CD4-positive, alpha-beta T cell treated with Interleukin-4 for 1 hour (primary cell): ENCODE results near the gene NHLRC4.
A peak's percentile ranks its signal among the peaks of the same experiment; 100 is the strongest.
"Not testable (repeated sequence)": the region's sequence is repeated elsewhere in the genome, so short reads cannot be mapped to it uniquely, and the experiment has no call there.

Experiments used
- DNase-seq, 2 donors: peaks; one replicate each; pipeline ENCODE4 v3.0.0-alpha.2; 2020 to 2022

NHLRC4 gene

DNA sequence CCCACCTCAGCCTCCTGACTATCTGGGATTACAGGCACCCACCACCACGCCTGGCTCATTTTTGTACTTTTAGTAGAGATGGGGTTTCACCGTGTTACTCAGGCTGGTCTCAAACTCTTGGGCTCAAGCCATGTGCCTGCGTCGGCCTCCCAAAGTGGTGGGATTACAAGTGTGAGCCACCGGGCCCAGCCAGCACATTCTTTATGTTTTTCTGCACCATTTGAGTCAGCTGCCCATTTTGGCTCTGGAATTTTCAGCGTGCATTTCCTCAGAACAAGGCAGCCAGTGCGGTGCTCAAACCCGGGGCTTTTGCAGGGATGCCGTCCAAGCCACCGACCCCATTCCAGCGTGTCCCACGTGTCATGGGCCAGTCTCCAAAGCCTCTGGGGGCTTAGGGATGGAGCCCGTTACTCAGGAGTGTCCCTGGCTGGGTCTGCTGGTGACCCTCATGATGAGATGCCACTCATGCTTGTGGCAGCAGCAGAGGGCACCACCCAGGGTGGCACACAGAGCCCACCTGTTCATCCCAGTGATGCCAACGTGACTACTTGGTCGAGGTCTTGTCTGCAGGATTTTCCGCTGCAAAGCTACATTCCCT, 19.3 kb downstream of the NHLRC4 start:
- no peak for DNase-seq

DNA sequence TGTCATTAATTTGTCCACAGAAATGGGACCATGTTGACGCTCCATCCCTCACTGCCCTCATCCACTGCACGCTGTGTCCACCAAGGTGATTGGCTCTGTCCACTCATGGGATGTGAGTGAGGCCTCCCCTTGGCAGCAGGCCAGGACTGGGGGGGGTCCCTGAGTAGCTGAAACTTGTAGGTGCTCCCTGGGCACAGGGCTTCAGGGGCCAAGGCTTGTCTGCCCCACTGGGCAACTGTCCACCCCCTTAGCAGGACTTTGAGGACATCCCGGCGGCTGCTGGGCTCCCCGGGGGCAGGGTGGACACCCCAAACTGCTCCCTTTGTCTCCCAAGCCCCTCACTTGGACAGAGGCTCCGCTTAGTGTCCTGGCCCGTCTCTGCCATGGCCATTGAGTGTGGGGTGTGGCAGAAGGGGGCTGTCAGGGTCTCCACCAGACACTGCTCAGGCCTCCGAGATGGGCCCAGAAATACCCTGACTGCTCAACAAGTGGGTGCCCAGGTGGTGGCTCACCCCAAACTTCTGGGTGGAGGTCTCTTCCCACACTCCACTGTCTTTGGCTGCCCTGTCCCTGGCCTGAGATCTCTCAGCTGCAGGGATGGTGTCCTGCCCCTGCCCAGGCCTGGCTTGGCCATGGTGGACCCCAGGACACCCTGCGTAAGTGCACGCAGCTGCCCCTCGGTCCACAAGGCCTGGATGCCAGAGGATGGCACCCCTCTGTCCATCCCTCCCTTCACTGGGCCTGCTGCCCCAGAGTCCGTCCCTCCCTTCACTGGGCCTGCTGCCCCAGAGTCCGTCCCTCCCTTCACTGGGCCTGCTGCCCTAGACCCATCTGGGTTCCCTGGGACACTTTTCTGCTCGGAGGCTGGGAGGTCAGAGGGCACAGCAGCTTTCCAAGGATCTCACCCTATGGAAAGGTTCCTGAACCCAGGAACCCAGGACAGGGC, 20.1 kb downstream of the NHLRC4 start:
- DNase-seq = no peak

DNA sequence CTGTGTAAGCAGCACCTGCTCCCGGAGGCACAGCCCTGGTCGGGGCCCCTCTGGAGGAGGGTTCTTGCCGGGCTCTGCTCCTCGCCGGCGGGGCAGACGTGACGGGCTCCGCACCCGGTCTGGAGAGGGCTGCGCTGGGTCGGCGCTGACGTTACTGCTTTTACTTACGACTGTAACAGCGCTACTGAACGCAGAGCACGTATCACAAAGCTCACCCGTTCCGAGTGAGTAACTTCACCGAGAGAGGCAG, 21.8 kb downstream of the NHLRC4 start:
- DNase-seq = peak; percentile 64 to 72

DNA sequence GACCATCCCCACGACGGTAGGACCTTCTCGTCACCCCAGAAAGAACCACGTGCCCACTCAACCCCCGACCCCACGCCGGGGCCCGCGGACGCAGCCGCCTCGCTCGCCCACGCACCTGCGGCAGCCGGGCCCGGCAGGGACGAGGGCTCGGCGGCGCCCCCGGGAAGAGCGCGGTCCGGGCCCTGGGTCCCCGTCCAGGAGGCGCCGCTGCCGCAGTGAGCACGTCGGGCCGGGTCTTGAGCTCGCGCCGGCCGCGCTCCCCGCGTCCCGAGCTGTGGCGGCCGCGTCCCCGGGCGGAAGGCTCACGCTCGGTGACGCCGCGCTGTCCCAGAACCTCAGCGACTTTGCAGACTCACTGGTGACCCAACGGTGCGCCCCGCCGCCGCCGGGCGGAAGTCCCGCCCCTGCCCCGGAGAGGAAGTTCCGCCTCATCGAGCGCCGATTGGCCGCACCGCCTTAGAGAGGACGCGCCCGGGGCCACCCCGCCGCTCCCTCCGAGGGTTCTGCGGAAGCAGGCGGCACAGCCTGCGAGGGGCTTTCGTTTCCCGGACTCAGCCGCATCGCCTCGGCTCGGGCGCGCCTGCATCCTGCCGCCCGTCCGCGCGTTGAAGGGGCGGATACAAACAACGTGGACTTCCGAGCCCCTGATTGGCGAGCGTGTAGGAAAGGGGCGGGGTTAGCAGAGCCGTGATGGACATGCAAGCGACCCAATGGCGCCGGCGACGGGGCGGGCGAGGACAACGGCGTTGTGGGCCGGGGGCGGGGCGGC, 22.3 kb downstream of the NHLRC4 start:
- DNase-seq = peak; percentile 97 to 98

DNA sequence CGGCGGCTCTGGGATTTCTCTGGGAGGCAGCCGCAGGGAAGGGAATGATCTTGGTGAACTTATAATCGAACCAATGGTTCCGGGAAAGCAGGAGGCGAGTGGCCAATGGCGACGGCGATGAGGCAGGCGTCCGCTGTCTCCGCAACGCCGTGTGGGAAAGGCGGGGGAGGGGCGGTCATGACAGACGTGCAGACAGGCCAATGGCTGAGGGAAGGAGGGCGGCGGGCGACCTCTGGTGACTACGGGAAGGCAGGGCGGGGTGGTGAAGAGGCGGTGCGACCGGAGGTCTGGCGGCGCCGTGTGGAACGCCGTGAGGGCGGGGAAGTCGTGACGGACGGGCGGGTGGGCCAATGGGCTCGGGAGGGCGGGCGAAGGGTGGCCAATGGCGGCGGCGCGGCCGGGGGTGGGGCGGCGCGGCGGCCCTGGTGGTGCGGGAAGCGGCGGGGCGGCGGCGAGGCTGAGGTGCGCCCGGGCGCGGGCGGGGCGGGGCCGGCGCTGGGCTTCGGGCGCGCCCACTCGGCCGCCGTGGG, 22.9 kb downstream of the NHLRC4 start, which contains the start of gene RAB40C:
TSS of gene RAB40C (plus strand) at position 409 of the 530 bp plus-strand sequence. CDS start 226 bp downstream, outside the sequence.
- DNase-seq = peak; percentile 99

DNA sequence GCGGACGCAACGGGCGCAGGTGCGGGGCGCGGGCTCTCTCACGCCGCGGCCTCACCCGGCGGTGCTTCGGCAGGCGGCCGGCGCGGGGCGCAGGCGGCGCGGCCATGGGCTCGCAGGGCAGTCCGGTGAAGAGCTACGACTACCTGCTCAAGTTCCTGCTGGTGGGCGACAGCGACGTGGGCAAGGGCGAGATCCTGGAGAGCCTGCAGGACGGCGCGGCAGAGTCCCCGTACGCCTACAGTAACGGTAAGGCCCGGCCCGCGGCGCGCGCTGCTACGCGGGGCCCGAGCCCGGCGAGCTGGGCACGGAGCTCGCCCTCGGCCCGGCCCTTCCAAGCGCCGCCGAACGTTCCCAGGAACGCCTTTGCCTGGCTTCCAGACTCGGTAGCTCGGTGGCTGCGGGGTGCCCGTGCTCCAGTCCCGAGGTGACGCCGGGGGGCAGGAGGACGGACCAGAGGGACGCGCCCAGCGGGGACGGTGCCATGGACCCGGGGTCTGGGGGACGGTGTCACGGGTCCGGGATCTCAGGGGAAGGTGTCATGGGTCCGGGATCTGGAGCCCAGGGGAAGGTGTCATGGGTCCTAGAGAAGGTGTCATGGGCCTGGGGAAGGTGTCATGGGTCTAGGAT, 23.5 kb downstream of the NHLRC4 start:
- DNase-seq = no peak

DNA sequence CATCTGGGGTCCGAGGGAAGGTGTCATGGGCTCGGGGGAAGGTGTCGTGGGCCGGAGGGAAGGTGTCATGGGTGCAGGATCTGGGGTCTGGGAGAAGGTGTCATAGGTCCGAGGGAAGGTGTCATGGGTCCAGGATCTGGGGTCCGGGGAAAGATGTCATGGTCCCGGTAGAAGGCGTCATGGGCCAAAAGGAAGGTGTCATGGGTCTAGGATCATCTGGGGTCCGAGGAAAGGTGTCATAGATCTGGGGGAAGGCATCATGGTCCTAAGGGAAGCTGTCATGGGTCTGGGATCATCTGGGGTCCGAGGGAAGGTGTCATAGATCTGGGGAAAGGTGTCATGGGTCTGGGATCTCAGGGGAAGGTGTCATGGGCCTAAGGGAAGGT, 24.0 kb downstream of the NHLRC4 start:
- no peak for DNase-seq

DNA sequence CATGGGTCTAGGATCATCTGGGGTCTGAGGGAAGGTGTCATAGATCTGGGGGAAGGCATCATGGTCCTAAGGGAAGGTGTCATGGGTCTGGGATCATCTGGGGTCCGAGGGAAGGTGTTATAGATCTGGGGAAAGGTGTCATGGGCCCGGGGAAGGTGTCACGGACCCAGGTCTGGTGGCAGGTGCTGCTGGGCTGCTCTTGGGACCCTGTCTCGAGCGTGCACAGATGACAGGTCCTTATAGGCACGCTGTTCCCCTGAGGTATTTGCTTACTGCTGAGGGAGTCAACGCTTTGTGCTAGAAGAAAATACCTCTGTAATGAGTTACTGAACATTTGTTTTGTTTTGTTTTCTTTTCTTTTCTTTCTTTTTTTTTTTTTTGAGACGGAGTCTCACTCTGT, 24.4 kb downstream of the NHLRC4 start:
- no peak for DNase-seq

DNA sequence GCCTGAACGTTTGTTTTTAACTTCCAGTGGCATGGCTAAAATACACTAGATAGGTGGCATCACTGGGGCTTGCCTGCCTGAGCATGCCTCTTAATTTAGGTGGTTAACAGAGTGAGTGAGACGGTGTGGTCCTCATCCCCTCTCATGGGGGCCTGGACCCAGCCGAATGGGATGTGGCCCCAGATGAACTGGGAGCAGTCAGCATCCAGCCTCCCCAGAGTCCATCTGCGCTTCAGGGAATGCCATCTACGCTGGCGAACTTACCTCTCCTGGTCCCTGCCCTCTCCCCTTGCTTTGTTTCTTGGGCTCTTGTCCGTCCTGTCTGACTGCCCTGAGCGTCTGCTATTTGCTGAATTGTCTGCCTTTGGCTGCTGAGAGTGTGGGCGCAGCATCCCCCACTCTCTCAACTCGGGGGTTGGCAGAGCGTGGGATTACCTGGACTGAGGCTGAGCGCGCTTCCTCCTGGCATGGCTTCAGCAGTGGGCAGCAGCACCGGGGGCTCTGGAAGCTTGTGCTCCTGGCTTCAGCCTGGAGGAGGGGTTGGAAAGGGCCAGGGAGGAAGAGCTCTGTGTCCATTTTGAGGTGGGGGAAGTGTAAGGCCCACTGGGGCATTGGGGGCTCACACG, 25.2 kb downstream of the NHLRC4 start:
- DNase-seq = no peak

DNA sequence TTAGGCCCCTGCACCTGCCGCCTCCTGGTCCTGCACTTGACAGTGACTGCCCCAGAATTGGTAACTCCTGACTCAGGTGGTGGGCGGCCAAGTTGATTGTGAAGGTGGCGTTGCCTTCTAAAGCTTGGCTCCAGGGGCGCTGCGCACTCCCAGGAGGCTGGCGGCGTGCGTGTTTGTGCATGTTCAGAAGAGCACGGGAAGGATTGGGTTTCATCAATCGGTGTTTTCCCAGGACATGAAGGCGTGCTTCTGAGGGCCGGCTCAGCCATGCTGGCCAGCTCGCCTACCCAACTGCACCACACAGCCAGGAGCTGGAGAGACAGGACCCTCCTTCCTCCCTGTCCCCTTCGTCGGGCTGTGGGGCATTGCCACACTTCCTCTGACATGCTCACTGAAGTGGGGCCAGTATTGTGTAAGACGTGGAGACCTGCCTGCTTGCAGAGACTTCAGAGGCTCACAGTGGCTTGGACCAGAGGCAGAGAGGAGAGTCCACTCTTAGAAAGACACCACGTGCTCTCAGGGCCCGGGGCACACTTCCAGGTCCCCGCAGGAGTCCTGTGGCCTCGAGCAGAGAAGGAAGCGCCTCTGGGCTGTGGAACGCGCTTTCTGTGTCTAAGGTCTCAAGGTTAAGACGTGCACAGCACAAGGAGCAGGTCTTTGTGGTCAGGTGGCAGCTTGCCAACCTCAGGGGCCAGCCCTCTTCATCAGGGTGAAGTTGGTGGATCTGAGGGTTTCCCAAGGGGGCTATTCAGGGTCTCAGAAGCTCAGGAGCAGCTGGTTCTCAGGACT, 25.9 kb downstream of the NHLRC4 start:
- peak in 1 of 2 donors; percentile 42 for DNase-seq

DNA sequence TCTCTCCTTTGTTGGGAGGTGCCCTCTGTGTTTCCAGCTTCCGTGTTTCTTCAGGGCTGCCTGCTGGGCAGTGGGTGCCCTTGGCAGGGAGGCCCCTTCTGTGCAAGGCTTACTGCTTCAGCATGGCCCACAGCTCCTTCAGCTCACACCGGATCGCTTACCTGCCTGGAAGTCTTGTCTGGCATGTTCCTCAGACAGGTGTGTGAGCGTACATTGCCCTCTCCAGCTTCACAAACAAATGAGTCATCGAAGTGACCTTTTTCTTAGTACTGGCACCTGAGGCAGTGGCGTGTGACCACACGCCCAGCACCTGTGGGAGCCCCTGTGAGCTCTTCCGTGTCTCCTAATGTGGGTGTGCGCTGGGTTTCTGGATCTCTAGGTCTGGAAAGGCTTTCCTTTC, 26.6 kb downstream of the NHLRC4 start:
- DNase-seq = no peak

DNA sequence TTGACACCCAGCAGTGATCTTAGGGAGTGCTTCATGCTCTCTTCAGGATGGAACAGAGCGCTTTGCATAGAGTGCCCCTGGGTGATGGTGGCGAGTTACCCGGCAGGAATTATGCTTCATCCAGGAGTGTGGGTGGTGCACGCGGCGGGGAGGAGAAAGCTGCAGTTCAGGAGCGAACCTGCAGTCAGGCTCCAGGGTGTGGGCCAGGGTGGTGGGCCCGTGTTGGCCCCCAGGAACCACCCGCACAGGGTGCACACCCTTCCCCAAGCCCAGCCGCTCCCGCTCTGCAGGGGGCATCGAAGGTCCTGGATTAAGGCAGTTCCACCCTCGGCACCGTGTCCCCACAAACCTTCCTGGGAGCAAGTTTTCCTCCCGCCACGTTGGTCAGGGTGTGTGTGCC, 27.0 kb downstream of the NHLRC4 start:
- DNase-seq = no peak

DNA sequence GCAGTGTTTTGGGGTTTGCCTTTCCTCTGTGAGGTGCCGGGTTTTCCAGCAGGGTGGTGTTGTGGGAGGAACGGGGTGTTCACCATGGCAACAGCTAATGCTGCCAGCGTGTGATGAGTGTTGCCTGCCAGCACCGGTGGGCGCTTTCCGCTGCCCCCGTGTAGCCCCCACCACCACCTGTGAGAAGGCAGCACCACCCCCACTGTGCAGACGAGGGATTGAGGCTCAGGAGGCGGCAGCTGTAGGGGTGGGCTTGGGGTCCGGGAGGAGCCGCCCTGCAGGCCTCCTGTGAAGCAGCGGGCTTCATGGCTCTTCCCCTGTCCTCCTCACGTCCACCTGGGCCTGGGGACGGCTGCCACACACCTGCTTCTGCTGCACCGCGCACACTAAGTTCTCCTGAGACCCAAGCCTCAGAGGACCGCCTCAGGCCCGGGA, 28.3 kb downstream of the NHLRC4 start:
- DNase-seq = no peak

DNA sequence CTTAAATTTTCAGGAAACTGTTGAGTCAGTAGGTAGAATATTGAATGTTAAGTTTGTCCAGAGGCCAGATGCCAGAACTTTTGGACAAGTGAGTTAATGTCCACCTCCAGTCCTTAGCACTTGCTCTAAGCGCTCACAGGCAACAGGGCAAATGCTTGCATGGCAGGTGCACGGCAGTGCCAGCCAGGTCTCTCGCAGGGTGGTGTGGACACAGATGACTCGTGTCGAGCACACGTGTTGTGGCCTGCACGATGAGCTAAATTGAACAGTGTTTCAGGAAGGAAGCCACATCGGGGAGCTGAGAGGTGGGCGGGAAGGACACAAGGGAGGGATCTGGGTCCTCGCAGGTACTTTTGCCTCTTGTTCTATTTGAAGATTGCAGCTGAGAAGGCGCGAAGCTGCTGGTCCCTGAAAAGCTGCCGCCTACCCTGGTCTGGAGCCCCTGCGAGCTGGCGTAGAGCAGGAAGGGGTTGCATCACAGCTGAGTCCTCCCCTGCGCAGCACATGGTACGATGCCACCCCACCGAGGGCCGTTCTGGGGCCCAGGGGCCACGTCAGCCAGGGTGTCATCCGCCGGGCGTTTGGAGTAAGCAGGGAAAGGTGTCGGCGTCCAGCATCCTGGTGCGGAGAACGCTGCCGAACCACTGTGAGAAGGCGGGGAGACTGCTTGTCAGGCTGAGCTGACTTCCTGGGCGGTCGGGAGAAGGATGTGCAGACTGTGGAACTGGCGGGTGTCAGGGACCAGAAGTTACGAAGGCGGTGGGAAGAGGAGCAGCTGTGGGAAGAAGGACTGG, 29.3 kb downstream of the NHLRC4 start:
- no peak for DNase-seq

DNA sequence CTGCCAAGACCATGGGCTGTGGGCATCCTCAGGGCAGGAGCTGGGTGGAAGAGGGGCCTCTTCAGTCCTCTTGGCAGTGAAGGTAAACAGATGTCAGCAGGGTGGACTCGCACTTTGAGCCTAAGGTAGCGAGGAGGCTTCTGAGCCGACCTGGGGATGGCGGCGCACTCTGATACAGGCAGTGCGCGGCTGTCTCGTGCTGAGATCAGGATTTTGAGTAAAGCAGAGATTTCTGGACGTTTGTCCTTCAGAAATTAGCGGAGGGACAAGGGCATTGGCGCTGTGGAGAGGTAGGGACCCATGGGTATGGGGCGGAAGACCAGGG, 29.9 kb downstream of the NHLRC4 start:
- no peak for DNase-seq

DNA sequence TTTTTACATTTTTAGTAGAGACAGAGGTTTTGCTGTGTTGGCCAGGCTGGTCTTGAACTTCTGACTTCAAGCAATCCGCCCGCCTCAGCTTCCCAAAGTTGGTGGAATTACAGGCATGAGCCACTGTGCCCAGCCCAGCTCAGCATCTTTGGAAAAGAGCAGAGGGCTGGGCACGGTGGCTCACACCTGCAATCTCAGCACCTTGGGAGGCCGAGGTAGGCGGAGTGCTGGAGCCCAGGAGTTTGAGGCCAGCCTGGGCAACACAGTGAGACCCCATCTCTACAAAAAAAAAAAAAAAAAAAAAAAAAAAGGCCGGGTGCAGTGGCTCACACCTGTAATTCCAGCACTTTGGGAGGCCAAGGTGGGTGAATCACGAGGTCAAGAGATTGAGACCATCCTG, 30.9 kb downstream of the NHLRC4 start:
- DNase-seq = not testable (repeated sequence)

DNA sequence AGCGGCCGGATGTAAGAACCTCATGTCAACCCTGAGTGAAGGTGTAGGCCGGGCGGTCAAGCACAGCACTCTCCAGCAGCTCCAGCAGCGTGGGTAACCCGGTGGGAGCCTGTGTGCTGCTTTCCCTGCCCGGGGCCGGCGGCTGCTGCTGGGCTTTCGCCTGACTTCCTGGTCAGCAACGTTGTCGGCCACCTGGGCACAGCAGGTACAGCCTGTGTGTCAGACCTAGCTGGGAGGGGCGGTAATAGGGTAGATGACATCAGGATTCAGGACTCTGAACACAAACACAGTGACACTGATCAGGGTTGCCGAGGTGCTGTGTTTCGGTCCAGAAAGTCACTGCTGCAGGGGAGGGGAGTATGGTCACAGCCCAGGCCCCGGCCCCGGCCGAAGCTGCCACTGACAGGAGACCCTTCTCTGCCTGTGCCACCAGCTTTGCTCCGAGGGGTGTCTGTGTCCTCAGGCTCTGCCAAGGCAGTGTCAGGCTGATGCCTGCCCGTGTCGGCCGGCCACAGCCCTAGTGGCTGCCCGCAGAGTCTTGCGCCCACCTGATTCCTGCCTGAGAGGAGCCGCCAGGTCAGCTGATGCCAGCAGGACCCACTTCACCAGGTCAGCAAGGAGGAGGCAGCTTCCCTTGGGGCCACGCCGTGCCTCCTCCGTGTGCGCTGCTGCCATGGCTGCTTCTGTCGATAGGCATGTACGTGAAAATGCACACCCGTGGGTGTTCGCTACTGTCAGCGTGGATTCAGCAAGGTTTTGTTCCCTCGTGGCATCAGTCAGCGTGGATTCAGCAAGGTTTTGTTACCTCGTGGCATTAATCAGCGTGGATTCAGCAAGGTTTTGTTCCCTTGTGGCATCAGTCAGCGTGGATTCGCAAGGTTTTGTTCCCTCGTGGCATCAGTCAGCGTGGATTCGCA, 32.3 kb downstream of the NHLRC4 start:
- no peak for DNase-seq

DNA sequence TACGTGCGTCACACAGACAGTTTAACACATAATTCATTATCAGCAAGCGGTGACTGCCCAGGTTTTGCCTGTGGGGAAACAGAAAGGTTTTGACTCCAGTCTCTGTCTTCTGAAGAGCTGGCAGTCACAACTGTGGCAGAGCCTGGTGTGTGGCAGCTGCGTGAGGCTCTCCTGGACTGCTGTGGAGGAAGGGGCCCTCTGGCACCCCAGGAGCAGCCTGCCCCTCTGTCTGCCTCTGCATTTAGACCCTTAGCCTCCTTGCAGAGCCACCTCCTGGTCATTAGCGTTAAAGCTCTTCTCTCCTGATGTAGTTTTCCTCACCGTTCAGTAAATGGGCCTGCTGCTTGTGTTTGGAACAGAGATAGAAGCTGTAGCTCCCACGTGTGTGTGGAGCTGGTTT, 34.0 kb downstream of the NHLRC4 start:
- no peak for DNase-seq

DNA sequence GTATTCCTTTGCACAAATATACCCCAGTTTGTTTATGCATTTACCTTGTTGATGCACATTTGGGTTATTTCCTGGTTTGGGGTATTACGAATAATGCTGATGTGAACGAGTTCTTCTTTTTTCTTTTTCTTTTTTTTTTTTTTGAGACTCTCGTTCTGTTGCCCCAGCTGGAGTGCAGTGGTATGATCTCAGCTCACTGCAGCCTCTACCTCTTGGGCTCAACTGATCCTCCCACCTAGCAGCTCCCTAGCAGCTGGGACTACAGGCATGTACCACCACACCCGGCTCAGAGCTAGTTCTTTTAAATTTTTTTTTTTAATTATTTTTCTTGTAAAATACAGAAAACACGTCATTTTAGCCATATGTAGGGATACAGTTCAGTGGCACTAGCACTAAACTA, 37.1 kb downstream of the NHLRC4 start:
- no peak for DNase-seq
